22Rv1 (cell line): Measurements from ENCODE around the gene SCN7A.

Experiments used
- CTCF ChIP-seq: fragments of 450-650 bp; IDR thresholded peaks from 2 replicates; pipeline ENCODE4 v1.5.1; 2017; ENCODE audit warnings: mild to moderate bottlenecking
- ZFX ChIP-seq: fragments of 450-650 bp; IDR thresholded peaks from 2 replicates; pipeline ENCODE4 v1.6.1; 2017; ENCODE audit warnings: antibody characterized with exemption, borderline replicate concordance

GRCh38 chr2:166406374-166406773, 87.7 kb downstream of the SCN7A start:
- no peak for TF ChIP-seq CTCF
- no peak for TF ChIP-seq ZFX
